Ishikawa (cell line): ENCODE data around the gene IER5.

Experiments used
- CREB1 ChIP-seq: IDR thresholded peaks from 2 replicates; pipeline ENCODE4 v1.6.1; 2012; ENCODE audit warnings: low read depth
- EP300 ChIP-seq: IDR thresholded peaks from 2 replicates; pipeline ENCODE4 v1.6.1; 2012; ENCODE audit warnings: borderline replicate concordance
- RAD21 ChIP-seq: IDR thresholded peaks from 2 replicates; pipeline ENCODE4 v1.6.1; 2012; ENCODE audit warnings: low read depth
- TF ChIP-seq, protein P1 (sequence below): IDR thresholded peaks from 2 replicates; pipeline ENCODE4 v1.6.1; 2012

DNA sequence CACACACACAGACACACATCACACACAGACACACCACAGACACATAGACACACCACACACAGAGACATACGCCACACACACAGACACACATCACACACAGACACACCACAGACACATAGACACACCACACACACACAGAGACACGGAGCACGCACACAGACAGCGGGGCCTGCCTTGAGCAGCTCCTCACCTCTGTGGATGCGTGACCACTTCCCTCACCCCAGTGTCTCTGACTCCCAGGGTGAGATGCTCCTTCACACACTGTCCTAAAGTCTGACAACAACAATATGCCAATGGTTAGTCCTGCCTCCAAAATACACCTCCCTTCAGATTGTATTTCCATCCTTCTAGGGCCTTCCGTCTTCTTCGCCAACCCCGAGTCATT, 48.2 kb downstream of the IER5 start:
- no peak for TF ChIP-seq EP300
- TF ChIP-seq CREB1, result no peak
- TF ChIP-seq, protein P1, sequence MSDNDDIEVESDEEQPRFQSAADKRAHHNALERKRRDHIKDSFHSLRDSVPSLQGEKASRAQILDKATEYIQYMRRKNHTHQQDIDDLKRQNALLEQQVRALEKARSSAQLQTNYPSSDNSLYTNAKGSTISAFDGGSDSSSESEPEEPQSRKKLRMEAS, result no peak
- no peak for TF ChIP-seq RAD21
